B cell (primary cell): Measurements from ENCODE around the gene NEURL2. TPM values are rescaled to one million over a fixed set of nuclear protein-coding genes. Genes with fewer than 3 reads are reported as not detected.

Source experiments
- ATAC-seq: fragments of 200-7000 bp; cut with Tn5 transposase; one replicate; pipeline ENCODE4 v1.10.0; 2021; ENCODE audit warnings: low read depth, mild to moderate bottlenecking, moderate number of reproducible peaks, moderate library complexity
- CTCF ChIA-PET: fragments of 350-600 bp; sonication (Branson Sonifier 250); formaldehyde crosslinking; loops from one replicate; lab custom pipeline; 2021; ENCODE audit warnings: antibody characterized with exemption, inconsistent platforms; lab: Charles Lee
- POLR2A ChIA-PET: fragments of 350-600 bp; sonication (Branson Sonifier 250); formaldehyde crosslinking; loops from one replicate; lab custom pipeline; 2021; ENCODE audit warnings: antibody characterized with exemption; lab: Charles Lee
- DNase-seq: peaks from one replicate; pipeline ENCODE4 v3.0.0; 2013
- H2AFZ ChIP-seq: 2 replicates; pipeline ENCODE4 v1.6.1; 2012; ENCODE audit warnings: mild to moderate bottlenecking, low read depth, low read length; ENCODE audit not compliant: insufficient read depth, poor library complexity, severe bottlenecking
- H3K27ac ChIP-seq, 2 donors: 1 replicate in 1 of 2; 2 replicates in 1 of 2; pipeline ENCODE4 v1.5.1; 2012 to 2013; ENCODE audit warnings: low read length in 2 of 2, mild to moderate bottlenecking in 2 of 2, moderate library complexity in 1 of 2
- H3K27me3 ChIP-seq, 4 experiments: fragments of 200-600 bp in 1 of 4; sonication (generic) in 1 of 4; replicated peaks in 1 of 4; 1 replicate in 2 of 4; 2 replicates in 2 of 4; pipeline versions ENCODE4 v1.6.1 to v1.7.0; 2013 to 2016; ENCODE audit warnings: low read length in 3 of 4, mild to moderate bottlenecking in 2 of 4, mixed read lengths in 1 of 4, moderate library complexity in 1 of 4; ENCODE audit not compliant: insufficient read depth in 4 of 4, control insufficient read depth in 3 of 4; ENCODE audit errors: control extremely low read depth in 1 of 4
- H3K36me3 ChIP-seq, 2 experiments: replicated peaks in 1 of 2; 1 replicate in 1 of 2; 2 replicates in 1 of 2; pipeline versions ENCODE4 v1.6.1 to v1.7.1; 2013; ENCODE audit warnings: low read length in 1 of 2; ENCODE audit not compliant: insufficient read depth in 2 of 2, control insufficient read depth in 1 of 2; ENCODE audit errors: control extremely low read depth in 1 of 2, extremely low read depth in 1 of 2
- H3K4me1 ChIP-seq, 2 donors: fragments of 200-600 bp in 1 of 2; sonication (generic) in 1 of 2; 1 replicate in 1 of 2; 2 replicates in 1 of 2; pipeline versions ENCODE4 v1.5.1 to v1.6.1; 2013 to 2017; ENCODE audit warnings: low read length in 2 of 2; ENCODE audit not compliant: control insufficient read depth in 2 of 2, insufficient read depth in 2 of 2
- H3K4me2 ChIP-seq: replicated peaks from 2 replicates; pipeline ENCODE3; 2012; ENCODE audit warnings: mild to moderate bottlenecking, low read depth, low read length; ENCODE audit not compliant: poor library complexity, severe bottlenecking
- H3K4me3 ChIP-seq, 5 experiments: fragments of 200-600 bp in 1 of 5; sonication (generic) in 1 of 5; 1 replicate in 3 of 5; 2 replicates in 2 of 5; pipeline versions ENCODE4 v1.5.1 to v1.7.0; 2011 to 2016; ENCODE audit warnings: low read length in 4 of 5, mild to moderate bottlenecking in 4 of 5, low read depth in 2 of 5, control low read depth in 1 of 5, moderate library complexity in 1 of 5; ENCODE audit not compliant: insufficient read depth in 1 of 5; ENCODE audit errors: control extremely low read depth in 1 of 5, extremely low read depth in 1 of 5
- H3K79me2 ChIP-seq: fragments of 200-600 bp; sonication (generic); one replicate; pipeline ENCODE4 v1.6.0; 2016; ENCODE audit warnings: low read length; ENCODE audit not compliant: control insufficient read depth, insufficient read depth
- H3K9ac ChIP-seq: fragments of 200-600 bp; sonication (generic); 2 replicates; pipeline ENCODE4 v1.6.1; 2017; ENCODE audit warnings: mild to moderate bottlenecking, low read length, moderate library complexity
- H3K9me3 ChIP-seq, 3 donors: one replicate each; pipeline versions ENCODE4 v1.6.1 to v1.7.1; 2013; ENCODE audit warnings: low read length in 2 of 3; ENCODE audit not compliant: control insufficient read depth in 2 of 3, insufficient read depth in 1 of 3; ENCODE audit errors: control extremely low read depth in 1 of 3
- H4K20me1 ChIP-seq: 2 replicates; pipeline ENCODE4 v1.6.0; 2012; ENCODE audit warnings: mild to moderate bottlenecking, low read length; ENCODE audit not compliant: insufficient read depth, control insufficient read depth, poor library complexity, severe bottlenecking
- H3K27ac Mint-ChIP-seq: one replicate; pipeline ENCODE4 v1.8.0; 2021; ENCODE audit warnings: mixed read lengths
- H3K27me3 Mint-ChIP-seq: one replicate; pipeline ENCODE4 v1.8.0; 2021; ENCODE audit warnings: mixed read lengths
- H3K4me1 Mint-ChIP-seq: one replicate; pipeline ENCODE4 v1.8.0; 2021; ENCODE audit warnings: mixed read lengths
- H3K4me3 Mint-ChIP-seq: one replicate; pipeline ENCODE4 v1.8.0; 2021; ENCODE audit warnings: mixed read lengths
- H3K9me3 Mint-ChIP-seq: one replicate; pipeline ENCODE4 v1.8.0; 2022; ENCODE audit warnings: mixed read lengths; ENCODE audit not compliant: insufficient read depth
- EZH2 ChIP-seq: IDR thresholded peaks from 2 replicates; pipeline ENCODE4 v1.6.1; 2012; ENCODE audit warnings: borderline replicate concordance, low read depth, mild to moderate bottlenecking, moderate library complexity, low read length; ENCODE audit not compliant: insufficient read depth, poor library complexity, severe bottlenecking
- WGBS: methylation state at CpG from one replicate; pipeline ENCODE4 v1.1.5; 2013; ENCODE audit warnings: missing lambda C conversion rate; ENCODE audit not compliant: insufficient coverage; 5-methylcytosine and 5-hydroxymethylcytosine counted together
- intact Hi-C: fragments of 100-400 bp; cut with micrococcal nuclease; formaldehyde crosslinking; loops from one replicate; pipeline ENCODE4 v1.10.0; 2022
- polyA plus RNA-seq: library from polyadenylated mRNA; depleted of rRNA; stranded (reverse); fragments of >200 nt; gene quantifications from 2 replicates; pipeline ENCODE4 v1.2.3, GENCODE V29; 2012
- total RNA-seq, 2 donors: library from RNA; stranded (reverse); fragments of 120-200 nt in 1 of 2; gene quantifications; 1 replicate in 1 of 2; 2 replicates in 1 of 2; pipeline versions ENCODE4 v1.2.3 to v1.2.4, GENCODE V29; 2013 to 2022
- TF ChIP-seq, protein P1 (sequence below): fragments of 200-600 bp; IDR thresholded peaks from one replicate; pipeline ENCODE4 v1.8.0; 2022; ENCODE audit warnings: antibody characterized with exemption, mild to moderate bottlenecking

NEURL2 gene
- total and polyA plus RNA-seq, 2 donors (not counting 1 experiment from before 2014, with no cell fraction given), result 3.3 to 5.4 TPM

DNA sequence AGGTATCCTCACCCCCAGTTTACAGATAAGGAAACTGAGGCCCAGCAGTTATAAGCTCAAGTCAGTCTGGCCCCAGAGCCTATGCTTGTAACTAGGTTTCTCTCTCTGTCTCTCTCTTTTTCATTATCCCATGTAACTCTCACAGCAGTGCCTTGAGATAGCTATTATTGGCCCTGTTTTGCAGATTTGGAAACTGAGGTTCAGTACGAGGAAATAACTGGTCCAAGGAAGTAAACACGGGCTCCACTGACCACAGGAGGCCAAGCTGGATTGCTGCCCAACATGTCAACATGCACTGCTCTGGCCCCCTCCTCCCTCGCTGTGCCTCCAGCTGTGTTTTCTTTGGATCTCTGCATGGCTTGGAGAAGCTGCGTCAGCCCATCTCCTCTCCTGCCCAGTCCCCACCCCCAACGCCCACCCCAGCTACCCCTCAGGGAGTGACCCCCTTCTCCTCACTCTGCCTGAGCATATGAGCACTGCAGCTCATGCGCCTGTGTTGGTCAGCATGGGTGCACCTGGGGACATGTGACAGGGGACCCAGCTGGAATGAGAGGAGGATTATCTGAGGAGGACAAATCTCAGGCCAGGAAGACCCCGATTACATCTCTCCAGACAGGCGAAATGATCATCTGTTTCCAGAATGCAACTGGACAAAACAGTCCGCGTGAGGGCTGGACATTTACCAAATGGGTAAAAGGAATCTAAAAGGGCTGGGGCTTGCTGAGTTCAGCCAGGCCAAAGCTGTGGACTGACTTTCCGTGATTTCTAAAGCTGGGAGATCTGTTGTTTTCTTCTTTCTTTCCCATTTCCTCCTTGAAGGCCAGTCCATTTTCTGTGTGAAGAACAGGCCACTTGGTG is 28.8 kb upstream of the NEURL2 start:
- DNase-seq (no peak), ATAC-seq (no peak)
- no peak overlapping the region for H2AFZ ChIP-seq
- Mint-ChIP-seq H3K9me3 (no peaks in the 10 kb centered on the region), H3K27me3 (peaks cover 33% of the 10 kb centered on the region), H3K27ac (no peak overlapping the region), H3K4me1 (no peaks in the 10 kb centered on the region), H3K4me3 (no peak overlapping the region)
- no peak overlapping the region for H3K9ac ChIP-seq
- H3K36me3 ChIP-seq, result no peaks in the 10 kb centered on the region
- intact Hi-C loops, result no loop called here
- ChIA-PET POLR2A (no interaction called here), CTCF (interaction anchor here (0.6 to 0.9 kb wide), 2 partner anchors 15 to 94 kb away, joined by 3 to 5 read pairs; no protein-coding TSS in a partner anchor)
- H3K4me2 ChIP-seq, result no peak overlapping the region
- H3K4me1 ChIP-seq, result no peaks in the 10 kb centered on the region
- WGBS, result 86% methylated on average over 9 of the region's 11 CpGs
- no peaks in the 10 kb centered on the region for H3K9me3 ChIP-seq
- H3K27ac ChIP-seq, result no peak overlapping the region
- TF ChIP-seq, protein P1, sequence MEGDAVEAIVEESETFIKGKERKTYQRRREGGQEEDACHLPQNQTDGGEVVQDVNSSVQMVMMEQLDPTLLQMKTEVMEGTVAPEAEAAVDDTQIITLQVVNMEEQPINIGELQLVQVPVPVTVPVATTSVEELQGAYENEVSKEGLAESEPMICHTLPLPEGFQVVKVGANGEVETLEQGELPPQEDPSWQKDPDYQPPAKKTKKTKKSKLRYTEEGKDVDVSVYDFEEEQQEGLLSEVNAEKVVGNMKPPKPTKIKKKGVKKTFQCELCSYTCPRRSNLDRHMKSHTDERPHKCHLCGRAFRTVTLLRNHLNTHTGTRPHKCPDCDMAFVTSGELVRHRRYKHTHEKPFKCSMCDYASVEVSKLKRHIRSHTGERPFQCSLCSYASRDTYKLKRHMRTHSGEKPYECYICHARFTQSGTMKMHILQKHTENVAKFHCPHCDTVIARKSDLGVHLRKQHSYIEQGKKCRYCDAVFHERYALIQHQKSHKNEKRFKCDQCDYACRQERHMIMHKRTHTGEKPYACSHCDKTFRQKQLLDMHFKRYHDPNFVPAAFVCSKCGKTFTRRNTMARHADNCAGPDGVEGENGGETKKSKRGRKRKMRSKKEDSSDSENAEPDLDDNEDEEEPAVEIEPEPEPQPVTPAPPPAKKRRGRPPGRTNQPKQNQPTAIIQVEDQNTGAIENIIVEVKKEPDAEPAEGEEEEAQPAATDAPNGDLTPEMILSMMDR, result no peak
- no peak for TF ChIP-seq EZH2
- H4K20me1 ChIP-seq, result no peaks in the 10 kb centered on the region
- H3K79me2 ChIP-seq, result no peaks in the 10 kb centered on the region
- no peak overlapping the region for H3K4me3 ChIP-seq
- H3K27me3 ChIP-seq, result peaks cover 0 to 28% (median 2%) of the 10 kb centered on the region in 4 experiments
